ENCODE measurements around the gene DNAJC30. TPM values are rescaled to one million over a fixed set of nuclear protein-coding genes. Genes with fewer than 3 reads are reported as not detected.
"Not testable (repeated sequence)": the region's sequence is repeated elsewhere in the genome, so short reads cannot be mapped to it uniquely, and the experiment has no call there.

DNAJC30 gene
- total RNA-seq, 1 donor from 2014 or later, result 10.5 TPM

- intact Hi-C loops (cut with DNase I); ATAC-seq; DNase-seq (ENCODE audit: low spot score): not testable (repeated sequence)
These were observed 30.1 kb upstream of the DNAJC30 start for GRCh38 chr7:73713319-73713718.

- DNase-seq (ENCODE audit: low spot score) (no peak), ATAC-seq (no peak)
- intact Hi-C loops (cut with DNase I), result no loop called here
These were observed 29.5 kb upstream of the DNAJC30 start for GRCh38 chr7:73712773-73713172.

GRCh38 chr7:73708961-73709549, 25.8 kb upstream of the DNAJC30 start:
- ATAC-seq (no peak), DNase-seq (ENCODE audit: low spot score) (no peak)
- intact Hi-C loops (cut with DNase I), result no loop called here

GRCh38 chr7:73707045-73707631, 23.9 kb upstream of the DNAJC30 start:
- DNase-seq (ENCODE audit: low spot score) (peak; percentile 77), ATAC-seq (peak; percentile 13)
- intact Hi-C loops (cut with DNase I), result no loop called here

GRCh38 chr7:73706126-73707044, 23.1 kb upstream of the DNAJC30 start:
- intact Hi-C loops (cut with DNase I), result no loop called here
- ATAC-seq (no peak), DNase-seq (ENCODE audit: low spot score) (peak; percentile 55)

- DNase-seq (ENCODE audit: low spot score), result no peak
- intact Hi-C loops (cut with DNase I), result no loop called here
- no peak for ATAC-seq
These were observed 22.3 kb upstream of the DNAJC30 start for GRCh38 chr7:73705551-73705920.

- ATAC-seq, result no peak
- intact Hi-C loops (cut with DNase I), result no loop called here
- DNase-seq (ENCODE audit: low spot score), result no peak
These were observed 21.6 kb upstream of the DNAJC30 start for GRCh38 chr7:73704640-73705550.

GRCh38 chr7:73703757-73704639, 20.7 kb upstream of the DNAJC30 start:
- DNase-seq (ENCODE audit: low spot score) (peak; percentile 80), ATAC-seq (peak; percentile 83)
- intact Hi-C loops (cut with DNase I), result no loop called here

GRCh38 chr7:73703225-73703624, 20.0 kb upstream of the DNAJC30 start:
- intact Hi-C loops (cut with DNase I), result no loop called here
- ATAC-seq, result no peak
- no peak for DNase-seq (ENCODE audit: low spot score)

GRCh38 chr7:73702665-73703064, 19.4 kb upstream of the DNAJC30 start:
- no peak for ATAC-seq
- intact Hi-C loops (cut with DNase I), result no loop called here
- no peak for DNase-seq (ENCODE audit: low spot score)

GRCh38 chr7:73702226-73702625, 19.0 kb upstream of the DNAJC30 start:
- DNase-seq (ENCODE audit: low spot score), result no peak
- no peak for ATAC-seq
- intact Hi-C loops (cut with DNase I), result no loop called here

- ATAC-seq, result no peak
- intact Hi-C loops (cut with DNase I), result no loop called here
- DNase-seq (ENCODE audit: low spot score), result no peak
These were observed 18.2 kb upstream of the DNAJC30 start for GRCh38 chr7:73701357-73701995.

GRCh38 chr7:73700581-73701134, 17.4 kb upstream of the DNAJC30 start:
- intact Hi-C loops (cut with DNase I), result no loop called here
- DNase-seq (ENCODE audit: low spot score) (no peak), ATAC-seq (no peak)

- no peak for ATAC-seq
- no peak for DNase-seq (ENCODE audit: low spot score)
- intact Hi-C loops (cut with DNase I), result no loop called here
These were observed 16.8 kb upstream of the DNAJC30 start for GRCh38 chr7:73700069-73700423.

GRCh38 chr7:73699370-73700068, 16.3 kb upstream of the DNAJC30 start:
- ATAC-seq, result no peak

GRCh38 chr7:73698410-73698809, 15.2 kb upstream of the DNAJC30 start:
- ATAC-seq, result no peak
- intact Hi-C loops (cut with DNase I), result no loop called here
- DNase-seq (ENCODE audit: low spot score), result no peak

More at GRCh38 chr7:73699370-73700068, 16.3 kb upstream of the DNAJC30 start:
- intact Hi-C loops (cut with DNase I), result no loop called here
- no peak for DNase-seq (ENCODE audit: low spot score)

- ATAC-seq (no peak), DNase-seq (ENCODE audit: low spot score) (no peak)
- intact Hi-C loops (cut with DNase I), result no loop called here
These were observed 13.1 kb upstream of the DNAJC30 start for GRCh38 chr7:73696372-73696771.

All from sciatic nerve (tissue), 2 donors.